Activated naive CD8-positive, alpha-beta T cell treated with anti-CD3 and anti-CD28 coated beads, Interleukin-2, amount 10 ng/mL, durations not matched to agents 7 days and 5 days (primary cell): ENCODE measurements around the gene PPM1D. TPM values are rescaled to one million over a fixed set of nuclear protein-coding genes. Genes with fewer than 3 reads are reported as not detected.
"Not testable (repeated sequence)": the region's sequence is repeated elsewhere in the genome, so short reads cannot be mapped to it uniquely, and the experiment has no call there.

Source experiments
- ATAC-seq: fragments of 150-1000 bp; cut with Tn5 transposase; one replicate; pipeline ENCODE4 v1.10.0; 2021; ENCODE audit warnings: low read depth, moderate library complexity
- POLR2A ChIA-PET: fragments of 350-600 bp; sonication (Branson Sonifier 250); formaldehyde crosslinking; loops from one replicate; lab custom pipeline; 2021; ENCODE audit warnings: antibody characterized with exemption; lab: Charles Lee
- DNase-seq: peaks from one replicate; pipeline ENCODE4 v3.0.0; 2021
- H3K27ac Mint-ChIP-seq: one replicate; pipeline ENCODE4 v1.8.0; 2022; ENCODE audit warnings: mild to moderate bottlenecking, mixed read lengths
- H3K27me3 Mint-ChIP-seq: one replicate; pipeline ENCODE4 v1.8.0; 2022; ENCODE audit warnings: mild to moderate bottlenecking, moderate library complexity, mixed read lengths
- H3K36me3 Mint-ChIP-seq: one replicate; pipeline ENCODE4 v1.8.0; 2021; ENCODE audit warnings: mild to moderate bottlenecking, mixed read lengths
- H3K4me1 Mint-ChIP-seq: one replicate; pipeline ENCODE4 v1.8.0; 2021; ENCODE audit warnings: mixed read lengths
- H3K4me3 Mint-ChIP-seq: one replicate; pipeline ENCODE4 v1.8.0; 2022; ENCODE audit warnings: mild to moderate bottlenecking, moderate library complexity, mixed read lengths
- H3K9me3 Mint-ChIP-seq: one replicate; pipeline ENCODE4 v1.8.0; 2021; ENCODE audit warnings: mixed read lengths
- total RNA-seq, 2 experiments: library from RNA; stranded (reverse); gene quantifications; one replicate each; pipeline ENCODE4 v1.2.3, GENCODE V29; 2021

PPM1D gene
- total RNA-seq, 2 experiments from 2014 or later, result 17.1 to 17.5 TPM

DNA sequence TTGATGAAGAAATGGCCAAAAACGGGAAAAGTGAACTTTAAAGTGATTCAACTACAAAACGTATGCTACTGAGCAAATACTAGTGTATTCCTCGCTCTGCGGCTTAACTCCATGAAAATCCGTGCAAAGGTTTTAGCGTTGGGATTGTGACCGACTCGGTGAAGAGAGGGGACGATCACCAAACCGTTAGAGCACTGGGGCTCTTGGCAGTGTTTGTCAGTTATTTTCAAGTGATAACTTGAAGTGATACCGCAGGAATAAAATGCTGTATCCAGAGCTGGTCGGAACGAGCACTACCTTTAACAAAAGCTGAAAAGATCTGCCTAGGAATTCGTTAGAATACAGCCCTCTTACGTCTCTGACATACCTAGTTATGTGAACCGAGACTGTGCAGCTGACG is 773 bp upstream of the PPM1D start:
- Mint-ChIP-seq H3K36me3 (peaks cover 7% of the 10 kb centered on the region), H3K4me1 (peaks cover 30% of the 10 kb centered on the region), H3K4me3 (peak overlapping the region; percentile 94), H3K27me3 (no peaks in the 10 kb centered on the region), H3K27ac (peak overlapping the region; percentile 96), H3K9me3 (no peaks in the 10 kb centered on the region)
- DNase-seq (no peak), ATAC-seq (peak; percentile 10)
- POLR2A ChIA-PET, result interaction anchor here (0.7 to 2.7 kb wide), 11 partner anchors 8 to 1000 kb away, joined by 3 to 21 read pairs (median 3); partner anchors contain the start of genes APPBP2, BCAS3 and USP32

DNA sequence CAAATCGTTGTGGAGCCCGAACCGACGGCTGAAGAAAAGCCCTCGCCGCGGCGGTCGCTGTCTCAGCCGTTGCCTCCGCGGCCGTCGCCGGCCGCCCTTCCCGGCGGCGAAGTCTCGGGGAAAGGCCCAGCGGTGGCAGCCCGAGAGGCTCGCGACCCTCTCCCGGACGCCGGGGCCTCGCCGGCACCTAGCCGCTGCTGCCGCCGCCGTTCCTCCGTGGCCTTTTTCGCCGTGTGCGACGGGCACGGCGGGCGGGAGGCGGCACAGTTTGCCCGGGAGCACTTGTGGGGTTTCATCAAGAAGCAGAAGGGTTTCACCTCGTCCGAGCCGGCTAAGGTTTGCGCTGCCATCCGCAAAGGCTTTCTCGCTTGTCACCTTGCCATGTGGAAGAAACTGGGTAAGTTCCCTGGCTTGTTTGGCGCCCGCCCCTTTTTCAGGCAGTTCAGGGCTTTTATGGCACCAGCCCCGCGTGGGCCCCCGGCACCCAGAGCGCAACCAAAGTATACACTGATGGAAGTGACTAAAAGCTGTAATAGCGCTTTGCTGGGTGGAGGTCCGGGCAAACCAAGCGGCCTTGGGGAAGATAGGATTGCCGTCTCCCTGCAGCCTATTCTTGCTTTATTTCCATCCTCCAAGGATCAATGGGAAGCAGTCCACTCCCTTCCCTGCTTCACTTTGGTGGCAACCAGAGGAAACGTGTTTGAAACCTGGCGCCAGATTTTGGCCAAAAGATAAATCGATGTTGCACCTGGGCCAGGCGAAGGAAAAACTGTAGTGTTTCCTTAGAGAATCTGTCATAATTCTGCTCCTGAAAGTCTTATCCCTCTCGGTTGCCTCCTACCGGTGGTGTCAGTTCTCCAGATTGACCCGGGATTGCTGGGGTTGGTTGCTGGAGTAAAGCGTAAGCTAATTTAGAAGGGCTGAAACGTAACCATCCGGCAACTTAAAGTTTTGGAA is 775 bp downstream of the PPM1D start:
- Mint-ChIP-seq H3K36me3 (peaks cover 7% of the 10 kb centered on the region), H3K27ac (peak overlapping the region; percentile 96), H3K4me3 (peak overlapping the region; percentile 96), H3K27me3 (no peaks in the 10 kb centered on the region), H3K9me3 (no peaks in the 10 kb centered on the region), H3K4me1 (peaks cover 33% of the 10 kb centered on the region)
- POLR2A ChIA-PET, result interaction anchor here (0.6 to 2.7 kb wide), 10 partner anchors 10 to 1447 kb away, joined by 3 to 21 read pairs (median 5); partner anchors contain the start of genes APPBP2, BCAS3 and USP32
- DNase-seq (peak; percentile 39), ATAC-seq (no peak)

DNA sequence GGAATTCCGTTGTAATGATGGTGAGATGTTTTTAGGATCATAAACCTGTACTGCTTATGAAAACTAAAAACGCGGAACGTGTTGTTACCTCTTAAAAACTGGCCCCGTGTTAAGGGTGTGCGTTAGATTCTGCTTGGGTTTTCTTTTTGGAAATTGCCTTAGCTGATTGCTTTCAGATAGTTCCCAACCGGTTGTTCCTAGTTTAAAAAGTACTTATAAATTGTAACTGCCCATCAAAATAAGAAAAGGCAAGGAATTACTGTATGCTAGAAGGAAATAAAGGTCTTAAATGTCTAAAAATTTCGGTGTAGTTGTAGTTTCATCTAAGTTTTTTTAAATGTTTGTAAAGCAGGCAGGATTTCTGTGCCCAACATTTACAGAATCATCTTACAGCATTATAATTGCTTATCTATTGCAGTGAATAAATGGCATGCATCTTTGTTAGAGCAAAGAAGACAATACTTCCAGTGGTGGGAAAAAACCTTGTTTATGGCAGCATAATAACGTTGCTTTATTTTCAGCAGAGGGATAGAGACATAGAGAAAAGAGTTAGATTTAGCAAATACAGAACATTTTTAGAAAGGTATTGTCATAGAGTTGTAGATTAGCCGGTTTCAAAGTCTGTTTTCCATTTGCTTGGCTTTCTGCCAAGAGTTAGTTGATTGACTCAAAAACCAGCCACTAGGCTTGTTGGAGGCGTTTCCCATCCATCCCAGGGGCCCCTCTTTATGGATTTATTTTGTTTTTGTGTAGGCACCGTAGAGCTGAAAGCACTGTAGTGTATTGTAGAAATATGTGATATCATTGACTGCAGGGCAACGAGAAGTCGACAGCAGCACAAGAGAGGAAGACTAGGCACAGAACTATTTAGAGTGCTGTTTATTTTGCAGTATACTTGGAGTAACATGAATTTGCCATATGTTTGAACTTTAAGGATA is 1.7 kb downstream of the PPM1D start:
- peak overlapping the region; percentile 96 for H3K4me3 Mint-ChIP-seq
- no peaks in the 10 kb centered on the region for H3K27me3 Mint-ChIP-seq
- H3K4me1 Mint-ChIP-seq, result peaks cover 37% of the 10 kb centered on the region
- POLR2A ChIA-PET, result interaction anchor here (0.6 to 2.7 kb wide), 3 partner anchors 13 to 1448 kb away, joined by 3 to 13 read pairs (median 3); partner anchors contain the start of gene USP32
- no peaks in the 10 kb centered on the region for H3K9me3 Mint-ChIP-seq
- peaks cover 9% of the 10 kb centered on the region for H3K36me3 Mint-ChIP-seq
- H3K27ac Mint-ChIP-seq, result peak overlapping the region; percentile 74
- ATAC-seq, result no peak
- DNase-seq, result no peak

DNA sequence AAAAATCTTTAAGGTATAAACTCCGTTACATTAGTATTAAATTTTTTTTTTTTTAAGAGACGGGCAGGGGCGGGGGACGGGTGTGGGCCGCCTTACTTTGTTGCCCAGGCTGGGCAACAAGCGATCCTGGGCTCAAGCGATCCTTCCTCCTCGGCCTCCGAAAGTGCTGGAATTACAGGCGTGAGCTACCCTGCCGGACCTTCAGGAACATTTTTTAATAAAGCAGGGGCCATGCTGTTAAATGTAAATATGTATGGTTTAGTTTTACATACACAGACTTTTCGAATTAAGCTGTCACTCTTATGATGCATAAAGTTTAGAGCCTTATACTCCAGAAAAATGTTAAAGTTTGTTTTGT is 2.4 kb downstream of the PPM1D start:
- Mint-ChIP-seq H3K9me3 (no peaks in the 10 kb centered on the region), H3K27ac (no peak overlapping the region), H3K27me3 (no peaks in the 10 kb centered on the region), H3K4me3 (peak overlapping the region; percentile 96), H3K36me3 (peaks cover 8% of the 10 kb centered on the region), H3K4me1 (peaks cover 35% of the 10 kb centered on the region)
- ATAC-seq (no peak), DNase-seq (no peak)
- POLR2A ChIA-PET, result no interaction called here

DNA sequence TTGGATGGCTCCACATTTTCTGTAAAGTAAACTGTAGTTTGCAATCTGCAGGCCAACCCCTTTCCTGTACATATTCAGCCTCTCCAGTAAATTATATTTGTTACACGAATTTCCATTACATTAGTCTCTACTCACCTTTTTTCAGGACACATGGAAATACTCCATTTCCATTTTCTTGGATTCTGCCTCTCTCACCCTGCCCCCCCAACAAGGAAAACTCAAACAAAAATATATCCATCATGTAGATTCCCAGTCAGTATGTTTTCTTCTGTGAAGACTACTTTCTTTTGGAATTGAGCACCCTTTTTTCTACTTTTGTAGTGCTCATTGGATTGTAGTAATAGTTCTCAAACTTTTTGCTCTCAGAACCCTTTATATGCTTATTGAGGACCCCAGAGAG is 2.9 kb downstream of the PPM1D start:
- ATAC-seq (no peak), DNase-seq (no peak)
- no peak overlapping the region for H3K27ac Mint-ChIP-seq
- no peaks in the 10 kb centered on the region for H3K9me3 Mint-ChIP-seq
- POLR2A ChIA-PET, result no interaction called here
- H3K4me3 Mint-ChIP-seq, result peak overlapping the region; percentile 96
- peaks cover 36% of the 10 kb centered on the region for H3K4me1 Mint-ChIP-seq
- peaks cover 9% of the 10 kb centered on the region for H3K36me3 Mint-ChIP-seq
- no peaks in the 10 kb centered on the region for H3K27me3 Mint-ChIP-seq

DNA sequence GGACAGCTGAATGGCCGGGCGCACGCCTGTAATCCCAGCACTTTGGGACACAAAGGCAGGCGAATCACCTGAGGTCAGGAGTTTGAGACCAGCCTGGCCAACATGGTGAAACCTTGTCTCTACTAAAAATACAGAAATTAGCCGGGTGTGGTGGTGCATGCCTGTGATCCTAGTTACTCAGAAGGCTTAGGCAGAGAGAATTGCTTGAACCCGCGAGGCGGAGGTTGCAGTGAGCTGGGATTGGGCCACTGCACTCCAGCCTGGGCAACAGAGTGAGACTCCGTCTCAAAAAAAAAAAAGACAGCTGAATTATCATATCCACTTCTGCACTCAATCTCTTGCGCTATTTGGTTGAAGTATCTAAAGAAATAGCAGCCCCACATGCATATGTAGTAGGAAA is 3.5 kb downstream of the PPM1D start:
- H3K27ac Mint-ChIP-seq, DNase-seq, H3K9me3 Mint-ChIP-seq, H3K36me3 Mint-ChIP-seq, POLR2A ChIA-PET, H3K4me3 Mint-ChIP-seq, ATAC-seq, H3K27me3 Mint-ChIP-seq: not testable (repeated sequence)
- peaks cover 30% of the 10 kb centered on the region for H3K4me1 Mint-ChIP-seq

DNA sequence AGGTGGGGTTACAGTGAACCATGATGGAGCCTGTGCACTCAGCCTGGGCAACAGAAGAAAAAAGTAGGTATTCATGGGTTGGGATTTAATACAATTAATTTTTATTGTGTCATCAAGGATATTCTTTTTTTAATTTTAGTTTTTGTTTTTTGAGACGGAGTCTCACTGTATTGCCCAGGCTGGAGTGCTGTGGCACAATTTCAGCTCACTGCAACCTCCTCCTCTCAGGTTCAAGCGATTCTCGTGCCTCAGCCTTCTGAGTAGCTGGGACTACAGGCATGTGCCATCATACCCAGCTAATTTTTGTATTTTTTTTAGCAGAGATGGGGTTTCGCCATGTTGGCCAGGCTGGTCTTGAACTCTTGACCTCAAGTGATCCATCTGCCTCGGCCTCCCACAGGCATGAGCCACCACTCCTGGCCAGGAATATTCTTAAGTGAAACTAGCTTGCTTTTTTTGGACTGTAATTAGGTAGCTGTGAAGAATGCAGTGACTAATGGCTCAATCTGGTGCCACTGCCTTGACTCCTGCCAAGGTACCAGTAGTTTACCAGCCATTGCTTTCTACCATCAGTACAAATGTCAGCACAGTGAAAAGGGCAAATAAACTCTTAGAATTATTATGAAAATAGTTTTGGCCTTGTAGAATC is 4.8 kb downstream of the PPM1D start:
- Mint-ChIP-seq H3K4me3 (no peak overlapping the region), H3K27ac (no peak overlapping the region), H3K27me3 (no peaks in the 10 kb centered on the region), H3K9me3 (no peaks in the 10 kb centered on the region), H3K36me3 (peaks cover 9% of the 10 kb centered on the region), H3K4me1 (peaks cover 24% of the 10 kb centered on the region)
- POLR2A ChIA-PET, result no interaction called here
- ATAC-seq (no peak), DNase-seq (no peak)

DNA sequence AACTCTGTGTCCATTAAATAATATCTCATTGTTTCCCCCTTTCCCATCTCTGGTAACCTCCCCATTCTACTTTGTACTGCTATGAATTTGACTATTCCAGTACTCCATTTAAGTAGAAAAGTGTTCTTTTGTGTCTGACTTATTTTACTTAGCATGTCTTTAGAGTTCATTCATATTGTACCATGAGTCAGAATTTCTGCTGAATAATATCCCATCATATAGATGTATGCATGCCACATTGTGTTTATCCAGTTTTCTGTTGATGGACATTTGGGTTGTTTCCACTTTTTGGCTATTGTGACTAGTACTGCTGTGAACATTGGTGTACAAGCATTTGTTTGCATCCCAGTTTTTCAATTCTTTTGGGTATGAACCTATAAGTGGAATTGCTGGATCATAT is 6.0 kb downstream of the PPM1D start:
- peaks cover 24% of the 10 kb centered on the region for H3K4me1 Mint-ChIP-seq
- H3K27ac Mint-ChIP-seq, result no peak overlapping the region
- no peaks in the 10 kb centered on the region for H3K9me3 Mint-ChIP-seq
- ATAC-seq (no peak), DNase-seq (no peak)
- POLR2A ChIA-PET, result no interaction called here
- H3K27me3 Mint-ChIP-seq, result no peaks in the 10 kb centered on the region
- H3K4me3 Mint-ChIP-seq, result no peak overlapping the region
- peaks cover 9% of the 10 kb centered on the region for H3K36me3 Mint-ChIP-seq

DNA sequence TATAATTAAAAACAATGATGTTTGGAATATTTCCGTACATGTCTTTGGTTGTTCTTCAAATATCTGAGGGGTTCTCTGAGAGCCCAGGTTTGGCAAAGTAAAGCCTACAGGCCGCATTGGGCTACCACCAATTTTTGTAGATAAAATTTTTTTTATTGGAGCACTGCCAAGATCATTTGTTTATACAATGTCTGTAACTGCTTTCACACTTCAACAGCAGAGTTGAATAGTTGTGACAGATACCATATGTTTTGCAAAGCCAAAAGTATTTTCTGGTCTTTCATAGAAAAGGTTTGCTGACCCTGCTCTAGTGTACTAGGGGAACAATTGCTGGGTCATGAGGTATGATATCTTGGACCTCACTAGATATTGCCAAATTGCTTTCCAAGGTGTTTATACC is 10.5 kb downstream of the PPM1D start:
- Mint-ChIP-seq H3K27me3 (no peaks in the 10 kb centered on the region), H3K4me3 (no peak overlapping the region), H3K27ac (no peak overlapping the region), H3K36me3 (peaks cover 4% of the 10 kb centered on the region), H3K9me3 (no peaks in the 10 kb centered on the region), H3K4me1 (peaks cover 6% of the 10 kb centered on the region)
- no peak for DNase-seq
- no peak for ATAC-seq
- POLR2A ChIA-PET, result no interaction called here

DNA sequence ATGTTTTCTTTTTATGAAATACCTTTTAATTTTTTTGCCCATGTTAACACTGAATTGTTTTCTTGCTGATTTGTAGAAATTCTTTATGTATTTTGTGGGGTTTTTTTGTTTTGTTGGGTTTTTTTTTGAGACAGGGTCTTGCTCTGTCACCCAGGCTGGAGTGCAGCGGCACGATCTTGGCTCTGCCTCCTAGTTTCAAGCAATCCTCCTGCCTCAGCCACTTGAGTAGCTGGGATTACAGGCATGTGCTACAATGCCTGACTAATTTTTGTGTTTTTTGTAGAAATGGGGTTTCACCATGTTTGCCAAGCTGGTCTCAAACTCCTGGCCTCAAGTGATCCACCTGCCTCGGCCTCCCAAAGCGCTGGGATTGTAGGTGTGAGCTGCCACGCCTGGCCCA is 11.3 kb downstream of the PPM1D start:
- H3K4me1 Mint-ChIP-seq, H3K27ac Mint-ChIP-seq, H3K36me3 Mint-ChIP-seq, DNase-seq, H3K9me3 Mint-ChIP-seq, H3K4me3 Mint-ChIP-seq, H3K27me3 Mint-ChIP-seq, POLR2A ChIA-PET, ATAC-seq: not testable (repeated sequence)

DNA sequence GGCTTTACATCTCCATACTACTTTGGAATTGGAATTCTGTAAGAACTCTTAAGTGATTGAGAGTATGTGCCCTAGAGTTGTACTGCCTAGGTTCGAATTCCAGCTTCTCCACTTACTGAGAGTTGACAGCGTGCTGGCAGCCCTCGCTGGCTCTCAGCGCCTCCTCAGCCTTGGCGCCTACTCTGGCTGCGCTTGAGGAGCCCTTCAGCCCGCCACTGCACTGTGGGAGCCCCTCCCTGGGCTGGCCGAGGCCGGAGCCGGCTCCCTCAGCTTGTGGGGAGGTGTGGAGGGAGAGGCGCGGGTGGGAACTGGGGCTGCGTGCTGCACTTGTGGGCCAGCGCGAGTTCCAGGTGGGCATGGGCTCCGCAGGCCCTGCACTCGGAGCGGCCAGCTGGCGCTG is 13.3 kb downstream of the PPM1D start:
- POLR2A ChIA-PET, result no interaction called here
- ATAC-seq (no peak), DNase-seq (no peak)
- Mint-ChIP-seq H3K27ac (no peak overlapping the region), H3K4me1 (no peaks in the 10 kb centered on the region), H3K36me3 (no peaks in the 10 kb centered on the region), H3K4me3 (no peak overlapping the region), H3K27me3 (no peaks in the 10 kb centered on the region), H3K9me3 (no peaks in the 10 kb centered on the region)

DNA sequence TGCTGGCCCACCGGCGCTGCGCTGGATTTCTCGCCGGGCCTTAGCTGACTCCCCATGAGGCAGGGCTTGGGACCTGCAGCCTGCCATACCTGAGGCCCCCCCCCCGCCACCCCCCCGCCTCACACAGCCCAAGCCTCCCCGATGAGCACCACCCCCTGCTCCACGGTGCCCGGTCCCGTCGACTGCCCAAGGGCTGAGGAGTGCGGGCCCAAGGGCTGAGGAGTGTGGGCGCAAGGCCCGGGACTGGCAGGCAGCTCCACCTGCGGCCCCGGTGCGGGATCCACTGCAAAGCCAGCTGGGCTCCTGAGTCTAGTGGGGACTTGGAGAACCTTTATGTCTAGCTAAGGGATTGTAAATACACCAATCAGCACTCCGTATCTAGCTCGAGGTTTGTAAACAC is 13.8 kb downstream of the PPM1D start:
- POLR2A ChIA-PET, result interaction anchor here (0.8 kb wide), 1 partner anchor 13 kb away, joined by 3 read pairs; no protein-coding TSS in a partner anchor
- not testable (repeated sequence) for H3K27ac Mint-ChIP-seq, DNase-seq, H3K4me3 Mint-ChIP-seq, H3K36me3 Mint-ChIP-seq, H3K9me3 Mint-ChIP-seq, H3K27me3 Mint-ChIP-seq, H3K4me1 Mint-ChIP-seq, ATAC-seq

DNA sequence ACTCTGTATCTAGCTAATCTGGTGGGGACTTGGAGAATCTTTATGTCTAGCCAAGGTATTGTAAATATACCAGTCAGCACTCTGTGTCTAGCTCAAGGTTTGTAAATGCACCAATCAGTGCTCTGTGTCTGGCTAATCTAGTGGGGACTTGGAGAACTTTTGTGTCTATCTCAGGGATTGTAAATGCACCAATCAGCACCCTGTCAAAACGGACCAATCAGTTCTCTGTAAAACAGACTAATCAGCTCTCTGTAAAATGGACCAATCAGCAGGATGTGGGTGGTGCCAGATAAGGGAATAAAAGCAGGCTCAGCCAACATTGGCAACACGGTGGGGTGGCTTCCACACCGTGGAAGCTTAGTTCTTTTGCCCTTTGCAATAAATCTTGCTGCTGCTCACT is 14.3 kb downstream of the PPM1D start:
- not testable (repeated sequence) for H3K27me3 Mint-ChIP-seq, ATAC-seq, H3K36me3 Mint-ChIP-seq, DNase-seq, H3K4me1 Mint-ChIP-seq, H3K4me3 Mint-ChIP-seq, H3K9me3 Mint-ChIP-seq
- H3K27ac Mint-ChIP-seq, result peak overlapping the region; percentile 9
- POLR2A ChIA-PET, result interaction anchor here (0.8 kb wide), 1 partner anchor 13 kb away, joined by 3 read pairs; no protein-coding TSS in a partner anchor
